IMR-90 (cell line): ENCODE data around the gene LPXN.

ENCODE experiments used
- BHLHE40 ChIP-seq: fragments of 150-350 bp; IDR thresholded peaks from 2 replicates; pipeline ENCODE4 v1.6.1; 2016; ENCODE audit warnings: mild to moderate bottlenecking, low read depth, low read length
- CEBPB ChIP-seq: IDR thresholded peaks from 2 replicates; pipeline ENCODE4 v1.6.1; 2012; ENCODE audit warnings: low read depth, low read length, improper control_type of control experiment
- ELK1 ChIP-seq: fragments of 150-350 bp; IDR thresholded peaks from 2 replicates; pipeline ENCODE4 v1.6.1; 2016; ENCODE audit warnings: low read depth, mild to moderate bottlenecking, low read length, moderate library complexity, borderline replicate concordance
- POLR2A ChIP-seq: IDR thresholded peaks from 2 replicates; pipeline ENCODE4 v1.6.1; 2012; ENCODE audit warnings: mild to moderate bottlenecking, low read depth, low read length
- RAD21 ChIP-seq: IDR thresholded peaks from 2 replicates; pipeline ENCODE4 v1.6.1; 2012; ENCODE audit warnings: low read length, improper control_type of control experiment
- TF ChIP-seq, protein P1 (sequence below): conservative IDR thresholded peaks from 2 replicates; pipeline ENCODE4 v1.5.1; 2012; ENCODE audit warnings: mild to moderate bottlenecking, low read depth, low read length, improper control_type of control experiment

DNA sequence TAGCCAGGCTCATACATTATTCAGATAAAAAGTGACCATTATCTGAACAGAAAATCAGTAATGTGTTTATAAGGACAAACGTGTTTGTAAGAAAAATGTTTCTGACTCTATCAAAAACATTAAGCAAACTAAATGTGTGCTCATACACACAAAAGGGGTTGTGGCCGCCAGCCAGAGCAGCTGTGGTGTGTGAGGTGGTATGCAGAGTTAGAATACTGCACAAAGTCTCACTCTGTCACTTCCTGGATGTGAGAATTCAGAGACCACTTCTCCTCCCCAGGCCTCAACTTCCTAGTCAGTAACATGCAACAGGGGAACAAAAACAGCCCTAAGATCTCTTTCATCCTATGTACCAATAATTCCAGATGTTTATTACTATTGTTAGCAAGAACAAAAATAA is 77.2 kb downstream of the LPXN start:
- TF ChIP-seq ELK1 (no peak), BHLHE40 (no peak), POLR2A (no peak), RAD21 (no peak), CEBPB (no peak)
- TF ChIP-seq, protein P1, sequence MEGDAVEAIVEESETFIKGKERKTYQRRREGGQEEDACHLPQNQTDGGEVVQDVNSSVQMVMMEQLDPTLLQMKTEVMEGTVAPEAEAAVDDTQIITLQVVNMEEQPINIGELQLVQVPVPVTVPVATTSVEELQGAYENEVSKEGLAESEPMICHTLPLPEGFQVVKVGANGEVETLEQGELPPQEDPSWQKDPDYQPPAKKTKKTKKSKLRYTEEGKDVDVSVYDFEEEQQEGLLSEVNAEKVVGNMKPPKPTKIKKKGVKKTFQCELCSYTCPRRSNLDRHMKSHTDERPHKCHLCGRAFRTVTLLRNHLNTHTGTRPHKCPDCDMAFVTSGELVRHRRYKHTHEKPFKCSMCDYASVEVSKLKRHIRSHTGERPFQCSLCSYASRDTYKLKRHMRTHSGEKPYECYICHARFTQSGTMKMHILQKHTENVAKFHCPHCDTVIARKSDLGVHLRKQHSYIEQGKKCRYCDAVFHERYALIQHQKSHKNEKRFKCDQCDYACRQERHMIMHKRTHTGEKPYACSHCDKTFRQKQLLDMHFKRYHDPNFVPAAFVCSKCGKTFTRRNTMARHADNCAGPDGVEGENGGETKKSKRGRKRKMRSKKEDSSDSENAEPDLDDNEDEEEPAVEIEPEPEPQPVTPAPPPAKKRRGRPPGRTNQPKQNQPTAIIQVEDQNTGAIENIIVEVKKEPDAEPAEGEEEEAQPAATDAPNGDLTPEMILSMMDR = no peak
